K562 (cell line): ENCODE measurements around the gene NES. TPM values are rescaled to one million over a fixed set of nuclear protein-coding genes. Genes with fewer than 3 reads are reported as not detected.

Experiments used
- ASH1L ChIP-seq: fragments of 450-650 bp; IDR thresholded peaks from 2 replicates; pipeline ENCODE4 v1.6.1; 2018; ENCODE audit warnings: borderline replicate concordance, mild to moderate bottlenecking, low read depth; ENCODE audit not compliant: partially characterized antibody
- BRCA1 ChIP-seq, 2 experiments: fragments of 450-650 bp in 1 of 2; sonication (generic) in 1 of 2; formaldehyde crosslinking in 1 of 2; IDR thresholded peaks; 2 replicates each; pipeline versions ENCODE4 v1.5.0 to v1.6.1; 2017 to 2020; ENCODE audit warnings: mild to moderate bottlenecking in 1 of 2, missing genetic modification reagents in 1 of 2
- DMBX1 ChIP-seq: fragments of 250-450 bp; sonication (Bioruptor Pico); IDR thresholded peaks from 2 replicates; pipeline ENCODE4 v1.8.0; 2022; ENCODE audit warnings: inconsistent platforms, mild to moderate bottlenecking, moderate library complexity, borderline replicate concordance
- EHMT2 ChIP-seq: fragments of 450-650 bp; IDR thresholded peaks from 2 replicates; pipeline ENCODE4 v1.6.1; 2018; ENCODE audit warnings: antibody characterized with exemption
- EP300 ChIP-seq: IDR thresholded peaks from 2 replicates; pipeline ENCODE4 v1.6.1; 2012; ENCODE audit warnings: low read length, improper control_type of control experiment
- HCFC1 ChIP-seq: IDR thresholded peaks from 2 replicates; pipeline ENCODE4 v1.6.1; 2012; ENCODE audit warnings: low read depth, low read length, improper control_type of control experiment
- MIER1 ChIP-seq: fragments of 450-650 bp; IDR thresholded peaks from 2 replicates; pipeline ENCODE4 v1.6.1; 2016; ENCODE audit warnings: antibody characterized with exemption, mild to moderate bottlenecking, low read depth
- NEUROD1 ChIP-seq: fragments of 150-350 bp; IDR thresholded peaks from 2 replicates; pipeline ENCODE4 v1.6.1; 2014; ENCODE audit warnings: borderline replicate concordance, low read length, low read depth; ENCODE audit not compliant: partially characterized antibody
- NFRKB ChIP-seq: fragments of 450-650 bp; IDR thresholded peaks from 2 replicates; pipeline ENCODE4 v1.6.1; 2016; ENCODE audit warnings: low read depth
- NR2C2 ChIP-seq, 2 experiments: fragments of 200-800 bp in 1 of 2; sonication (Bioruptor generic) in 1 of 2; sonication (generic) in 1 of 2; formaldehyde crosslinking in 1 of 2; IDR thresholded peaks; 2 replicates each; pipeline versions ENCODE4 v1.6.1 to v1.8.0; 2016 to 2022; ENCODE audit warnings: mild to moderate bottlenecking in 1 of 2, missing compliant biosample characterization in 1 of 2, missing genetic modification characterization in 1 of 2, missing genetic modification reagents in 1 of 2
- NR2F6 ChIP-seq: fragments of 450-650 bp; formaldehyde crosslinking; IDR thresholded peaks from 2 replicates; pipeline ENCODE4 v1.4.0; 2020; ENCODE audit warnings: mild to moderate bottlenecking
- PHF20 ChIP-seq: fragments of 450-650 bp; IDR thresholded peaks from 2 replicates; pipeline ENCODE4 v1.6.1; 2018; ENCODE audit not compliant: partially characterized antibody
- PHTF2 ChIP-seq: fragments of 250-450 bp; sonication (Bioruptor Pico); IDR thresholded peaks from 2 replicates; pipeline ENCODE4 v1.5.0; 2021; ENCODE audit warnings: mild to moderate bottlenecking
- PTBP1 ChIP-seq: fragments of 200-400 bp; formaldehyde crosslinking; IDR thresholded peaks from 2 replicates; pipeline ENCODE4 v1.6.1; 2017; ENCODE audit warnings: low read depth, low read length
- RFX7 ChIP-seq: fragments of 250-450 bp; sonication (Bioruptor Pico); IDR thresholded peaks from 2 replicates; pipeline ENCODE4 v1.5.1; 2021; ENCODE audit warnings: mild to moderate bottlenecking
- SLC30A9 ChIP-seq: fragments of 250-450 bp; sonication (Bioruptor Pico); IDR thresholded peaks from 2 replicates; pipeline ENCODE4 v1.8.0; 2022; ENCODE audit warnings: mild to moderate bottlenecking, moderate library complexity
- SRSF7 ChIP-seq: fragments of 200-400 bp; formaldehyde crosslinking; optimal IDR thresholded peaks from 2 replicates; pipeline ENCODE3; 2017; ENCODE audit warnings: mild to moderate bottlenecking, low read depth, low read length
- TAF15 ChIP-seq: fragments of 200-400 bp; formaldehyde crosslinking; IDR thresholded peaks from 2 replicates; pipeline ENCODE4 v1.6.1; 2017; ENCODE audit warnings: mild to moderate bottlenecking, low read depth, low read length, moderate library complexity
- TBP ChIP-seq: optimal IDR thresholded peaks from 2 replicates; pipeline ENCODE3; 2011; ENCODE audit warnings: low read depth, low read length, improper control_type of control experiment
- TEAD2 ChIP-seq: fragments of 450-650 bp; IDR thresholded peaks from 2 replicates; pipeline ENCODE4 v1.6.1; 2016; ENCODE audit warnings: missing genetic modification characterization, control low read depth, missing compliant biosample characterization
- TGIF2 ChIP-seq: sonication (generic); formaldehyde crosslinking; IDR thresholded peaks from 2 replicates; pipeline ENCODE4 v1.8.1; 2022; ENCODE audit warnings: mild to moderate bottlenecking, missing genetic modification reagents, moderate library complexity
- ZFPM2 ChIP-seq: fragments of 250-450 bp; sonication (Bioruptor Pico); IDR thresholded peaks from 2 replicates; pipeline ENCODE4 v1.5.1; 2022; ENCODE audit warnings: mild to moderate bottlenecking
- ZNF143 ChIP-seq: sonication (generic); formaldehyde crosslinking; IDR thresholded peaks from 2 replicates; pipeline ENCODE4 v1.9.0; 2022; ENCODE audit warnings: mild to moderate bottlenecking, missing genetic modification reagents
- polyA plus RNA-seq, 8 experiments: library from polyadenylated mRNA; depleted of rRNA in 4 of 8; stranded (reverse) in 5 of 8; unstranded in 3 of 8; fragments of >200 nt; fragmentation: Nextera tagmentation in 2 of 8; fragmentation: Illumina TruSeq in 1 of 8; extraction: Ambion mirVana in 2 of 8; extraction: Trizol in 1 of 8; gene quantifications; 2 replicates each; pipeline versions ENCODE4 v1.2.1 to v1.2.3, GENCODE V29; 2011 to 2014; ENCODE audit warnings: inconsistent platforms in 1 of 8, missing spikeins in 1 of 8
- total RNA-seq, 7 experiments: library from RNA; depleted of rRNA in 6 of 7; stranded (reverse); fragments of >200 nt in 6 of 7; fragmentation: Illumina TruSeq in 2 of 7; extraction: Trizol in 2 of 7; gene quantifications; 2 replicates each; pipeline versions ENCODE4 v1.2.1 to v1.2.3, GENCODE V29; 2011 to 2021; ENCODE audit warnings: low replicate concordance in 1 of 7
- TF ChIP-seq, protein P1 (sequence below): fragments of 250-450 bp; sonication (Bioruptor Pico); IDR thresholded peaks from 2 replicates; pipeline ENCODE4 v1.9.0; 2021; ENCODE audit warnings: mild to moderate bottlenecking
- TF ChIP-seq, protein P2 (sequence below): sonication (generic); formaldehyde crosslinking; IDR thresholded peaks from 2 replicates; pipeline ENCODE4 v1.8.0; 2023; ENCODE audit warnings: mild to moderate bottlenecking, missing genetic modification reagents
- TF ChIP-seq, protein P3 (sequence below): fragments of 450-650 bp; IDR thresholded peaks from 2 replicates; pipeline ENCODE4 v1.6.1; 2016

NES gene
- total and polyA plus RNA-seq, 9 of the 15 experiments (the other 6 are each of a cell fraction or from before 2014, with no cell fraction given) = 0.10 to 8.6 (median 4.2) TPM

DNA sequence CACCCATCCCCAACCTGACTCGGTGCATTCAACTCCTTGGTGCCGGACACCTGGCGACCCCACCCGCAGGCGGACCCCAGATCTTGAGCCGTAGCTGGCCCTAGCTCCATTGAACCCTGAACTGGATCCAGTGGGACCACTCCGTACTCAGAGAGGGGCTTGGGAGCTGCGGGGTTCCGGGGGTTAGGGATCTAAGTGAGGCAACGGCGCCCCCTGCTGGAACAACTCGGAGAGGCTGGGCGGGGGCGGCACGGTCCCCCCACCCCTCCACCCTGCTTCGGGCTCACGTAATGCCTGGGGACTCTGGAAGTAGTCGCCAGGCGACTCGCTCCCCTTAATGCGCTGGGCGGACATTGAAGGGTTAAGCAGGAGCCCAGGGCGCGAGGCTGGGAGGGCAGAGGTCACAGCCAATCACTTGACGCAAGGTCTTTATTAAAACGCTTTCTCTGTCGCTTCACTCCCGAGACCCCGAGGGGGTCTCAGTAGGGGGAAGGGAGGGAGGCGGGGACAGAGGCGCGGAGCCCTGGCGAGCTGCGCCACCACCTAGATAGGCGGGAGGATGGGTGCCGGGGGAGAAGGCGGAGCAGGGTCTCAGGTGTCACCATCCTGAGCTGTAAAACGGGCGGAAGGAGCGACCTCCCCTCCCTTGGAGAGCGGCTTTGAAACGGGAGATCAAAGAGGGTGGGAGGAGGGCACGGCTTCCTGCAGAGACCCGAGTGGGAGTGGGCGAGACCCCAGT lies 28.9 kb upstream of the NES start (continued):
- TF ChIP-seq NR2F6 (0 out of 2 replicates have a peak, but pooled peaks have one; percentile 31), MIER1 (no peak), NR2C2 (CRISPR knock-in tag; IDR thresholded peaks at IDR 0.05) (0 out of 2 replicates have a peak, but pooled peaks have one; percentile 52), NR2C2 (tag; IDR thresholded peaks at IDR 0.05) (peak; percentile 87), TBP (peak; percentile 34), EP300 (no peak), PHF20 (no peak), PHTF2 (CRISPR knock-in tag) (no peak), SLC30A9 (CRISPR knock-in tag) (no peak), TGIF2 (CRISPR knock-in tag) (no peak), TAF15 (no peak), PTBP1 (no peak), ZNF143 (CRISPR knock-in tag) (no peak), EHMT2 (no peak), BRCA1 (IDR thresholded peaks at IDR 0.05) (no peak), BRCA1 (CRISPR knock-in tag; IDR thresholded peaks at IDR 0.05) (no peak), ASH1L (no peak), TEAD2 (tag) (no peak), NEUROD1 (no peak), DMBX1 (CRISPR knock-in tag) (no peak), SRSF7 (no peak), RFX7 (CRISPR knock-in tag) (no peak), NFRKB (peak; percentile 28; the same call in 1 of the 2 replicates), HCFC1 (no peak), ZFPM2 (CRISPR knock-in tag) (no peak)
- TF ChIP-seq, protein P1, sequence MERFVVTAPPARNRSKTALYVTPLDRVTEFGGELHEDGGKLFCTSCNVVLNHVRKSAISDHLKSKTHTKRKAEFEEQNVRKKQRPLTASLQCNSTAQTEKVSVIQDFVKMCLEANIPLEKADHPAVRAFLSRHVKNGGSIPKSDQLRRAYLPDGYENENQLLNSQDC (CRISPR knock-in tag) = no peak
- TF ChIP-seq, protein P2, sequence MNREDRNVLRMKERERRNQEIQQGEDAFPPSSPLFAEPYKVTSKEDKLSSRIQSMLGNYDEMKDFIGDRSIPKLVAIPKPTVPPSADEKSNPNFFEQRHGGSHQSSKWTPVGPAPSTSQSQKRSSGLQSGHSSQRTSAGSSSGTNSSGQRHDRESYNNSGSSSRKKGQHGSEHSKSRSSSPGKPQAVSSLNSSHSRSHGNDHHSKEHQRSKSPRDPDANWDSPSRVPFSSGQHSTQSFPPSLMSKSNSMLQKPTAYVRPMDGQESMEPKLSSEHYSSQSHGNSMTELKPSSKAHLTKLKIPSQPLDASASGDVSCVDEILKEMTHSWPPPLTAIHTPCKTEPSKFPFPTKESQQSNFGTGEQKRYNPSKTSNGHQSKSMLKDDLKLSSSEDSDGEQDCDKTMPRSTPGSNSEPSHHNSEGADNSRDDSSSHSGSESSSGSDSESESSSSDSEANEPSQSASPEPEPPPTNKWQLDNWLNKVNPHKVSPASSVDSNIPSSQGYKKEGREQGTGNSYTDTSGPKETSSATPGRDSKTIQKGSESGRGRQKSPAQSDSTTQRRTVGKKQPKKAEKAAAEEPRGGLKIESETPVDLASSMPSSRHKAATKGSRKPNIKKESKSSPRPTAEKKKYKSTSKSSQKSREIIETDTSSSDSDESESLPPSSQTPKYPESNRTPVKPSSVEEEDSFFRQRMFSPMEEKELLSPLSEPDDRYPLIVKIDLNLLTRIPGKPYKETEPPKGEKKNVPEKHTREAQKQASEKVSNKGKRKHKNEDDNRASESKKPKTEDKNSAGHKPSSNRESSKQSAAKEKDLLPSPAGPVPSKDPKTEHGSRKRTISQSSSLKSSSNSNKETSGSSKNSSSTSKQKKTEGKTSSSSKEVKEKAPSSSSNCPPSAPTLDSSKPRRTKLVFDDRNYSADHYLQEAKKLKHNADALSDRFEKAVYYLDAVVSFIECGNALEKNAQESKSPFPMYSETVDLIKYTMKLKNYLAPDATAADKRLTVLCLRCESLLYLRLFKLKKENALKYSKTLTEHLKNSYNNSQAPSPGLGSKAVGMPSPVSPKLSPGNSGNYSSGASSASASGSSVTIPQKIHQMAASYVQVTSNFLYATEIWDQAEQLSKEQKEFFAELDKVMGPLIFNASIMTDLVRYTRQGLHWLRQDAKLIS (CRISPR knock-in tag) = peak; percentile 78
- TF ChIP-seq, protein P3, sequence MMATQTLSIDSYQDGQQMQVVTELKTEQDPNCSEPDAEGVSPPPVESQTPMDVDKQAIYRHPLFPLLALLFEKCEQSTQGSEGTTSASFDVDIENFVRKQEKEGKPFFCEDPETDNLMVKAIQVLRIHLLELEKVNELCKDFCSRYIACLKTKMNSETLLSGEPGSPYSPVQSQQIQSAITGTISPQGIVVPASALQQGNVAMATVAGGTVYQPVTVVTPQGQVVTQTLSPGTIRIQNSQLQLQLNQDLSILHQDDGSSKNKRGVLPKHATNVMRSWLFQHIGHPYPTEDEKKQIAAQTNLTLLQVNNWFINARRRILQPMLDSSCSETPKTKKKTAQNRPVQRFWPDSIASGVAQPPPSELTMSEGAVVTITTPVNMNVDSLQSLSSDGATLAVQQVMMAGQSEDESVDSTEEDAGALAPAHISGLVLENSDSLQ = no peak
